ENCODE measurements around the gene PSMC3IP.
"Not testable (repeated sequence)": the region's sequence is repeated elsewhere in the genome, so short reads cannot be mapped to it uniquely, and the experiment has no call there.

PSMC3IP gene

GRCh38 chr17:42612013-42612412, 34.5 kb upstream of the PSMC3IP start:
- no peak for DNase-seq (ENCODE audit: low read depth)
- no peak overlapping the region for H3K4me3 ChIP-seq (ENCODE audit: low read length)
- no peak for TF ChIP-seq CTCF (conservative IDR thresholded peaks at IDR 0.05; ENCODE audit: low read length)

DNA sequence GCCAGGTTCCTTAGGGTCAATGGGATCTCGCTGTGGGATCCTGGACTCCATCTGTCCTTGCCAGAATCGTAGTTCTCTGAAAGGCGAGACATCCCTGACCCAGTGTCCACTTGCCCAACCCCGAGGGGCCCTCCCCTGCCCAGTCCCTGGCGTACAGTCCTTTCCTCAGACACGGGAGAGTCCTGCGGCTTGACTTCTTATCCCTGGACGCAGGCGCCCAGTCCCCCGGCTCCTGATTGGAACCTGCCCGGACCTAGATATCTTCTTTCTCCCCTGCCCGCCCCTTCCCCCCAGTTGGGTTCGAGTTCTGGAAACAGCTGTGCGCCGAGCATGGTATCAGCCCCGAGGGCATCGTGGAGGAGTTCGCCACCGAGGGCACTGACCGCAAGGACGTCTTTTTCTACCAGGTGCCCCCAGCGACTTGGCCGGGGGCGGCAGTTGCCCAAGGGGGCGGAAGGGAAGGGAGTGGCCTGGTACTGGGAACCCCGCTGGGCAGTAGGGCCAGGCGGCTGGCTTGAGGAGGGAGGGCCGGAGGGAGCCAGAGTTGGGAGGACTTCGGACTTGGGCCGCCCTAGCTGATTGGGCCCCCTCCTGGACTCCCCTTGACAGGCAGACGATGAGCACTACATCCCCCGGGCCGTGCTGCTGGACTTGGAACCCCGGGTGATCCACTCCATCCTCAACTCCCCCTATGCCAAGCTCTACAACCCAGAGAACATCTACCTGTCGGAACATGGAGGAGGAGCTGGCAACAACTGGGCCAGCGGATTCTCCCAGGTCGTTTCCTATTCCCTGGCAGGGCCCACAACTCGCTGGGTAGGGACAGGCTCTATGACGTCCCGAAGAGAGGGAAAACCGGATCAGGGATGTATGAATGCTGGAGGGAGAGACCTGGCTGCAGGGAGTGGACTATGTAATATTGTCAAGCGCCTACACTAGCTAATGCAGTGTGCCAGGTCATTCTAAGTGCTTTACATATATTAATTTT, 32.6 kb upstream of the PSMC3IP start:
- DNase-seq (ENCODE audit: low read depth) = not testable (repeated sequence)
- H3K4me3 ChIP-seq (ENCODE audit: low read length) = peak overlapping the region; percentile 90

DNA sequence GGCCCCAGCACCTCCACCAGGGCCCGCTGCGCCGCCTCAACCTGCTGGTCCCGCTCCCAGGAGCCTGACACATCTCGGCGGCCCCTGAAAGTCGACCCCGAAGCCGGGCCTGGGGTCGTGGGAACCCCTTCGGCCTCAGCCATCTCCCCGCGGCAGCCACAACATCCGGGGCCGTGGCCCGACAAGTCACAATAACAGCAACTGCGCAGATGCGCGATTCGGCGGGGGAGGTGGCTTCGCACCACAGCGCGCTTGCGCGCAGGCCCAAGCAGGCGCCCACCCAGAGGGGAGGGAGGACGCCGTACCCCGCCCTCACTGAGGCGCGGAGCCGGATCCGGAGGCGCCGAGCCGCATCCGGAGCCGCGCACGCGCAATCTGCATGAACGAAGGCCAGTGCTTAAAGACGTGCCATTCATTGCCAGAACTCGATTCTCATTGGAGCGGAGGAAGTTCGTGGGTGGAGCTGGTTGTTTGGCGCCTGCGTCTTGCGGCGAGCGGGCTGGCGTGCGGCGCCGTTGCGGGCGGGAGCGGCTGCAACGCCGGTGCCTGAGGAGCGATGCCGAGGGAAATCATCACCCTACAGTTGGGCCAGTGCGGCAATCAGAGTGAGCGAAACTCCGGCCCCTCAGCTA, 31.8 kb upstream of the PSMC3IP start, which contains the start of the genes RETREG3 and TUBG1:
Gene RETREG3 (minus strand): TSS at position 193 of the 632 bp plus-strand sequence. CDS start 50 bp downstream, at position 143.
Gene TUBG1 (plus strand): TSS at position 502 of the 632 bp plus-strand sequence. CDS start 55 bp downstream, at position 557.
- peak; percentile 99 for DNase-seq (ENCODE audit: low read depth)
- peak; percentile 42; the same call in 1 of the 2 replicates for TF ChIP-seq CTCF (conservative IDR thresholded peaks at IDR 0.05; ENCODE audit: low read length)
- H3K4me3 ChIP-seq (ENCODE audit: low read length) = peak within 1 kb of the TSS; percentile 97

- no peak for DNase-seq (ENCODE audit: low read depth)
- TF ChIP-seq CTCF (conservative IDR thresholded peaks at IDR 0.05; ENCODE audit: low read length) = no peak; the same call in 1 of the 2 replicates
- H3K4me3 ChIP-seq (ENCODE audit: low read length) = peak overlapping the region; percentile 97
Measured at GRCh38 chr17:42608305-42609181, 31.0 kb upstream of the PSMC3IP start.

DNA sequence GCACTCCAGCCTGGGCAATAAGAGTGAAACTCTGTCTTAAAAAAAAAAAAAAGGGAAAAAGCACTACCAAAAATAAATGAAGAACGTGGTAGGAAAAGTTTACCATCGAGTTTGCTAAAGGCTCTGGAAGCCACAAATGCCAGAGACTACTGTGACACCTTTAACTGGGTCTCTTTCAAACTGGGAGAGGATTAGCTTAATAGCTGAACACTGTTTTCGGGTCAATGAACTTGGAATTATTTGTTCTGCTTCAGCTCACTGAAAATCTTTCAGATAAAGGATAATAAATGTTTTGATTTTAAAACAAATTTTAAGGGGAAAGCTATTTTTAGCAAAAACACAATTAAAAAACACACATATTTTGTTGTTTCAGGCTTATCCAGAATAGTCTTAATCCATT, 30.2 kb upstream of the PSMC3IP start:
- peak overlapping the region; percentile 97 for H3K4me3 ChIP-seq (ENCODE audit: low read length)
- TF ChIP-seq CTCF (conservative IDR thresholded peaks at IDR 0.05; ENCODE audit: low read length) = no peak
- DNase-seq (ENCODE audit: low read depth) = no peak

DNA sequence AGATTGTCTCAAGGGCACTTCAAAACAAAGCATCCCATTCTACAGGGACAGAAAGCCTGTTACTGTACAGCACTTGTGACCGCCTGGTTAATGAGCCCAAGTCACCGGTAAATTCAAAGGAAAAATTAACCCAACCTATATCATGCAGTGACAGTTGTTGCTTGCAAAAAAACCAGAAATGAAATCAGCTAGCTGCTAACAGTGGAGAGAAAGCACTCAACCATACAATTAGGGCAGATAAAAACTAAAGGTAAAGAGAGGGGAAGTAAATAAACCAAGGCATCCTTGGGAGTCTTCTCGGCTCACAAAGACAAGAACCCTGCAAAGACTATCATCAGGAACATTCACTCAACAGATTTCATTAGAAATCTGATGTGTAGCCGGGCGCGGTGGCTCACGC, 25.8 kb upstream of the PSMC3IP start:
- TF ChIP-seq CTCF (conservative IDR thresholded peaks at IDR 0.05; ENCODE audit: low read length) = no peak
- no peak overlapping the region for H3K4me3 ChIP-seq (ENCODE audit: low read length)

GRCh38 chr17:42598905-42599304, 21.4 kb upstream of the PSMC3IP start:
- DNase-seq (ENCODE audit: low read depth) = peak; percentile 43
- no peak for TF ChIP-seq CTCF (conservative IDR thresholded peaks at IDR 0.05; ENCODE audit: low read length)
- H3K4me3 ChIP-seq (ENCODE audit: low read length) = no peak overlapping the region

More for the DNA sequence above, 25.8 kb upstream of the PSMC3IP start:
- DNase-seq (ENCODE audit: low read depth) = no peak

All from AG10803 (cell line).